RCC 7860 (cell line): ENCODE measurements around the gene USP6NL.
A peak's percentile ranks its signal among the peaks of the same experiment; 100 is the strongest.

Experiments
- DNase-seq: peaks from one replicate; pipeline ENCODE4 v3.0.0-alpha.2; 2015; ENCODE audit warnings: low spot score
- FAIRE-seq: peaks from 2 replicates; lab custom pipeline; 2012; peaks lifted over from hg19 to GRCh38; lab: Jason Lieb, UNC

Gene USP6NL

GRCh38 chr10:11430421-11431215, 180.8 kb downstream of the USP6NL start:
- DNase-seq = no peak

GRCh38 chr10:11429439-11430052, 181.9 kb downstream of the USP6NL start:
- DNase-seq (no peak), FAIRE-seq (no peak)

More at GRCh38 chr10:11430421-11431215, 180.8 kb downstream of the USP6NL start:
- FAIRE-seq = no peak

DNA sequence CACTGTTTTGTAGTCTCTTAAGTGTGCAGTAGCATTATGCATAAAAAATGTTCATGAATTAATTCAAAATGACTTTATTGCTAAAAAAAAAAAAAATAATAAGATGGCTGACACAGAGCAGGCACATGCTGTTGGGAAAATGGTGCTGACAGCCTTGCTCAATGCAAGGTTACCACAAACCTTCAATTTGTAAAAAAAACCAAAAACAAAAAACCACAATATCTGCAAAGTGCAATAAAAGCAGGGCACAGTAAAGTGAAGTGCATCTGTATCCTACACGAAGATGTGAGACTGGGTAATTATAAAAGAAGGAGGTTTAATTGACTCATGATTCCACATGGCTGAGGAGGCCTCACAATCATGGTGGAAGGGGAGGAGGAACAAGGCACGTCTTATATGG, 185.8 kb downstream of the USP6NL start:
- FAIRE-seq = no peak
- no peak for DNase-seq

DNA sequence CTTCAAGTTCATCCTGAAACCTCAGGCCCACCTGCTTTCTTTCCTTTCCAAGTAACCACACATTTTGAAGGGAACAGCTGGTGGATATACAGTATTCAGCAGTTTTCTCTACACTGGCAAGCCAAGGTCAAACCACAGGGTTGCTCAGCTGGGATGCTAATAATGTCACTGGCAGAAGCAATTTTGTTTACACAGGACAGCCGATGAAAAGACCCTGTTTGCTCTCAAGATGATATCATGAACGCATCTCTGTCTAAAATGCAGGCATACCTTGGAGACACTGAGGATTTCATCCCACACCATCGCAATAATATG, 186.2 kb downstream of the USP6NL start:
- no peak for DNase-seq
- FAIRE-seq = no peak

DNA sequence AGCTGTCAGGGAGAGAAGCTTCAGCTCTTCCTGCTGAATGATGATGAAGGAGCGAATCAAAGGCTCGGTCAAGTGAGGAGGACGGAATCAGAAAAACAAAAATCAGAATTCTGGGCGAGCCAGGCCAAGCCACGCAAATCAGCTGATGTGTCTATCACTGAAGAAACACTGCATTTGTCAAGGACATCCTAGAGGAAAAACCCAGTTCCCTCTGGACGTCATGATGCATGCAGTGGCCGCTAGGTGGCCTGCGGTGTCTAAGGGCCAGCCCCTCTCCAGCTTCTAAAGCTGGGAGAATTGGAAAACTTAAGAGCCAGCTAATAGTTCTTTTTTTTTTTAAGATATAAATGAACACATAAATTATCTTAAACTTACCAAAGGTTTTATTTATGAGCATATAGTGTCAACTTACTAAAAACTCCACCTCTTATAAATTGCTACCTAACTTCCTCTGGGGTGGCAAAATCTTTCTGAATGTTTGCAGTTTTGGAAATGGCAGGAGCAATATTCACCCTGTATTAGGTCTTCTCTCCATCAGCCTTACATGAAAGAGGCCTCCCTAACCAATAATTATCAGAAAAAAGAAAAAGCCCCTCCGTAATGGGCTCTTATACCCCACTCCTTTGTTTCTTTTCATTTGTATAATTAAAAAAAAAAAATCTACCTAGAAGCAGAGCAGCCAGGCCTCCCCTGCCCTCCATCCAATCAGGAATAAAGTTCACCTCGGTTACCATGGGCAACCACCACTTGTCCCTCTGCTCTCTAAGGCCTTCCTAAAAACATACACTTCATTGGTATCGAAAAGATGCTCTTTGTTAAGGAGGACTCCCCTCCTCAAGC, 186.8 kb downstream of the USP6NL start:
- FAIRE-seq = peak; percentile 40

GRCh38 chr10:11416974-11417373, 194.5 kb downstream of the USP6NL start:
- FAIRE-seq (no peak), DNase-seq (no peak)

More for the DNA sequence above, 186.8 kb downstream of the USP6NL start:
- no peak for DNase-seq

DNA sequence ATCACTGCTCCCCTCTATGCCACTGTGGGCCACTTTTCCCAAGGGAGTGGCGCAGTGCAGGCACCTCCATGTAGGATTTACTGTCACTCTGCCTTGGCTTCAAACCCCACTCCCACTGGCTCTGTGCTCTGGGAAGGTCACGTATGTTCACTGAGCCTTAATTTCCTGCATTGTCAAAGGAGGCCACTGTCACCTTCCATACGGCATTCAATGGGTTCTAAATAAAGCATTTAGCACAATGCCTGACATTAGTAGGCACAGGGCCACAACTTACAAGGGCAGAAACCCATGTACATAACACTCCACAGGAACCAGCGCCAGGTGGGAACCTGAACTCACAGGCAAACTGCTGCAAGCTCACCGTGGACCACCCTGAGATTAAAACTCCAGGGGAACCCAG, 196.4 kb downstream of the USP6NL start:
- no peak for DNase-seq
- FAIRE-seq = no peak

- DNase-seq (no peak), FAIRE-seq (no peak)
Measured at GRCh38 chr10:11414314-11415038, 197.0 kb downstream of the USP6NL start.

DNA sequence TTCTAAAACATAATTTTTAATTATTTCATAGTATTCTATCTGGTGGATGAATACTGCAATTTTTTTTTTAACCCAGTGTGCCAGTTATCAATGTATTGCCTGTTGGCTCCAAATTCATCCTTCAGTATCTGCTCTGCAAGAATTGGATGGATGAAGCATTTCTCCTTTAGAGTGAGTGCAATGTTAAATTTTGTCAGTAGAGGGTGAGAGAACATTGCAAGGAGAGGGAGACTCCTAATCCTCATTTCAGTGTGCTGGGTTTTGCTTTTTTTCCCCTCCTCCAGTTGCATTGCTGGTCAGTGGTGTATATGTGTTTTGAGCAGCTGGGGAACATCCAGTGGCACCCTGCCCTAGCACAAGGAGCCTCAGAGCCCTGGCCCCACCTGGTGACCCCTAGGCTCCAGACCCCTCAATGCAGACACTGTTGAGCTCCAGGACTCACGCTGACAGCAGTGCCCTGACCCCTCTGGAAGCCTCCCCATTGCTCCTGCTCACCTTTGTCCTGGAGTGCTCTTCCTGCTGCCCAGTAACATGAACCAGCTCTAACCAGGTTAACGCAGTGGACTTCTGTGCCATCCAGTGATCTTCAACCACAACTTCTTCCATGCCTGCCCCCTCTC, 199.4 kb downstream of the USP6NL start:
- FAIRE-seq = no peak

DNA sequence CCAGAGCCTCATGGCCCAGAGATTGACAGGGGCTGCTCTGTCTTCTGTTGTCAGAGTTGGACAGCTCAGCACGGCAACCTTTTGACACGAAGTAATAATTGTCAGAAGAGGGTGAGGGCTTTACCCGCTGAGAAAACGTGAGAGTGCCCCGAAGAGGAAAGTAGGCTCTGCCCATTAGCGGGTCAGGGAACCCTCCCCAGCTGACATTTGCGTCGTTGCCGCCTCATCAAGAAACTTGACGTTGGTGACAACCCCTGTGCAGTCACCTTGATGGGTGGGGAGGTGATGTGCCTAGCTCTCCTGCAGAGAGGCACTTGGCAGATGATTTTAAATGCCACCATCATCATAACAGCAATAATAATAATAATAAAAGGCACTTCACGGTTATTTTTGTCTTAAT, 202.1 kb downstream of the USP6NL start:
- FAIRE-seq = no peak
- DNase-seq = no peak

More for the DNA sequence above, 199.4 kb downstream of the USP6NL start:
- no peak for DNase-seq

GRCh38 chr10:11407939-11408338, 203.5 kb downstream of the USP6NL start:
- FAIRE-seq = no peak
- DNase-seq = no peak

- no peak for FAIRE-seq
- no peak for DNase-seq
Measured at GRCh38 chr10:11406746-11407145, 204.7 kb downstream of the USP6NL start.

DNA sequence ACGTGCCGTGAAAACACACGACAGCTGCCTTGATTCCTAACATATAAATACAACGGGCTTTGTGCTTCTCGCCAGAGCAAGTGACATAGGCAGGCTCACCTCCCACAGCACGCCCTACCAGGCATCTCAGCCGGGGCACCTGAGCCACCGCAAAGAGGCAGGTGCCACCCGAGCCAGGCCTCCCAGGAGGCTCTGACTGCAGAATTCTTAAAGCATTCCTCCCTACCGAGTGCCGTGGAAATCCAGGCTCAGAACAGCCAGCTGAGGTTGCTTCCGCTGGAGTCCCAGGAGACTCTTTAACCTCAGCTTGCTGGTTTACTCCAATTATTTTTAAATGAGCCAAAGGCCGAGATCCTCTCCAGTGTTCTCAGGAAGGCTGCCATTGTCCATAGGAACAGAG, 206.5 kb downstream of the USP6NL start:
- no peak for FAIRE-seq
- DNase-seq = no peak
